Astrocyte of the spinal cord (primary cell): Measurements from ENCODE around the gene PHF12.

Experiments
- DNase-seq: peaks from one replicate; pipeline ENCODE4 v3.0.0; 2011; ENCODE audit warnings: low read depth, low spot score
- H3K4me3 ChIP-seq: 2 replicates; pipeline ENCODE4 v1.5.1; 2011; ENCODE audit warnings: low read depth, mild to moderate bottlenecking, low read length, moderate library complexity
- CTCF ChIP-seq: IDR thresholded peaks from 2 replicates; pipeline ENCODE4 v1.5.1; 2012; ENCODE audit warnings: low read depth, mild to moderate bottlenecking, low read length, inconsistent platforms
- in situ Hi-C: cut with HindIII; loops from 2 replicates; pipeline ENCODE4 v1.10.0; 2017; ENCODE audit warnings: low sequenced_read_pairs

PHF12 gene

GRCh38 chr17:28975646-28976045, 24.3 kb upstream of the PHF12 start:
- no peak for DNase-seq
- H3K4me3 ChIP-seq: no peak overlapping the region
- in situ Hi-C loops: no loop called here
- TF ChIP-seq CTCF: no peak

- in situ Hi-C loops: no loop called here
- no peak for TF ChIP-seq CTCF
Observed at GRCh38 chr17:28975031-28975430, 23.7 kb upstream of the PHF12 start.

GRCh38 chr17:28974451-28974850, 23.1 kb upstream of the PHF12 start:
- no peak for DNase-seq
- TF ChIP-seq CTCF: no peak
- in situ Hi-C loops: no loop called here
- H3K4me3 ChIP-seq: no peak overlapping the region

More at GRCh38 chr17:28975031-28975430, 23.7 kb upstream of the PHF12 start:
- DNase-seq: no peak
- H3K4me3 ChIP-seq: no peak overlapping the region

GRCh38 chr17:28973425-28973824, 22.1 kb upstream of the PHF12 start:
- in situ Hi-C loops: no loop called here
- peak; percentile 66 for DNase-seq
- TF ChIP-seq CTCF: no peak
- H3K4me3 ChIP-seq: no peak overlapping the region

GRCh38 chr17:28972437-28972836, 21.1 kb upstream of the PHF12 start:
- no peak overlapping the region for H3K4me3 ChIP-seq
- DNase-seq: no peak
- no peak for TF ChIP-seq CTCF
- in situ Hi-C loops: no loop called here

GRCh38 chr17:28970879-28971278, 19.6 kb upstream of the PHF12 start:
- TF ChIP-seq CTCF: no peak
- in situ Hi-C loops: no loop called here
- H3K4me3 ChIP-seq: no peak overlapping the region
- DNase-seq: no peak
